Prostate gland (tissue), 2 donors: ENCODE results near the gene SPSB4. TPM values are rescaled to one million over a fixed set of nuclear protein-coding genes. Genes with fewer than 3 reads are reported as not detected.

ENCODE experiments used
- DNase-seq: peaks from one replicate; pipeline ENCODE4 v3.0.0-alpha.2; 2019; ENCODE audit warnings: low spot score
- H3K27ac ChIP-seq, 2 donors: fragments of 200-600 bp; sonication (generic); 2 replicates each; pipeline ENCODE4 v1.5.1; 2017 to 2019
- H3K27me3 ChIP-seq: fragments of 200-600 bp; sonication (generic); replicated peaks from 2 replicates; pipeline ENCODE4 v1.5.1; 2019; ENCODE audit not compliant: insufficient read depth
- H3K36me3 ChIP-seq, 2 donors: fragments of 200-600 bp; sonication (generic); 1 replicate in 1 of 2; 2 replicates in 1 of 2; pipeline versions ENCODE4 v1.5.1 to v1.8.1; 2017 to 2019
- H3K4me1 ChIP-seq: fragments of 200-600 bp; sonication (generic); replicated peaks from 2 replicates; pipeline ENCODE4 v1.5.1; 2019
- H3K4me3 ChIP-seq, 2 donors: fragments of 200-600 bp; sonication (generic); 2 replicates each; pipeline ENCODE4 v1.5.1; 2017 to 2019
- H3K9me3 ChIP-seq: fragments of 200-600 bp; sonication (generic); 2 replicates; pipeline ENCODE4 v1.5.1; 2017
- POLR2A ChIP-seq: fragments of 450-650 bp; IDR thresholded peaks from one replicate; pipeline ENCODE4 v1.6.1; 2016; ENCODE audit warnings: antibody characterized with exemption, mild to moderate bottlenecking
- POLR2AphosphoS5 ChIP-seq: sonication (generic); formaldehyde crosslinking; IDR thresholded peaks from one replicate; pipeline ENCODE4 v1.6.1; 2017; ENCODE audit warnings: antibody characterized with exemption
- WGBS: methylation state at CpG from one replicate; pipeline ENCODE4 v1.1.5; 2018; 5-methylcytosine and 5-hydroxymethylcytosine counted together
- intact Hi-C: fragments of 100-400 bp; cut with DNase I; formaldehyde crosslinking; loops from one replicate; pipeline ENCODE4 v1.14.2; 2022
- total RNA-seq, 2 donors: library from RNA; depleted of rRNA; stranded (reverse); fragments of >200 nt; gene quantifications; one replicate each; pipeline ENCODE4 v1.1.0, GENCODE V29; 2016
- TF ChIP-seq, protein P1 (sequence below), 4 experiments: fragments of 200-600 bp in 2 of 4; fragments of 450-650 bp in 2 of 4; sonication (generic) in 2 of 4; IDR thresholded peaks; 1 replicate in 3 of 4; 2 replicates in 1 of 4; pipeline ENCODE4 v1.5.1; 2016 to 2019; ENCODE audit warnings: antibody characterized with exemption in 4 of 4, mild to moderate bottlenecking in 2 of 4, moderate library complexity in 2 of 4

The SPSB4 gene
- total RNA-seq, 2 donors from 2014 or later, result 1.0 TPM; not detected in 1

DNA sequence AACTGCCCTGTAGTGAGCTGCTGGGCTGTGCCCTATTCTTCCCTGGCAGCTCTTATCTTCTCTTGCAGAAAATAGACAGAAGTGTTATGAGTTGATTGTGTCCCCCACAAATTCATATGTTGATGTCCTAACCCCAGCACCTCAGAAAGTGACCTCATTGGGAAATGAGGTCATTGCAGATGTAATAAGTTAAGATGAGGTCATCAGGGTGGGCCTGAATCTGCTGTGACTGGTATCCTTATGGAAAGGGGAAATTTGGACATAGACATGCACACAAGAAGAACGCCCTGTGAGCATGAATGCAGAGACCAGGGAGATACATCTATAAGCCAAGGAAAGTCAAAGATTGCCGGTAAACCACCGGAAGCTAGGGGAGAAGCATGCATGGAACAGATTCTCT, 49.0 kb downstream of the SPSB4 start:
- TF ChIP-seq, protein P1, sequence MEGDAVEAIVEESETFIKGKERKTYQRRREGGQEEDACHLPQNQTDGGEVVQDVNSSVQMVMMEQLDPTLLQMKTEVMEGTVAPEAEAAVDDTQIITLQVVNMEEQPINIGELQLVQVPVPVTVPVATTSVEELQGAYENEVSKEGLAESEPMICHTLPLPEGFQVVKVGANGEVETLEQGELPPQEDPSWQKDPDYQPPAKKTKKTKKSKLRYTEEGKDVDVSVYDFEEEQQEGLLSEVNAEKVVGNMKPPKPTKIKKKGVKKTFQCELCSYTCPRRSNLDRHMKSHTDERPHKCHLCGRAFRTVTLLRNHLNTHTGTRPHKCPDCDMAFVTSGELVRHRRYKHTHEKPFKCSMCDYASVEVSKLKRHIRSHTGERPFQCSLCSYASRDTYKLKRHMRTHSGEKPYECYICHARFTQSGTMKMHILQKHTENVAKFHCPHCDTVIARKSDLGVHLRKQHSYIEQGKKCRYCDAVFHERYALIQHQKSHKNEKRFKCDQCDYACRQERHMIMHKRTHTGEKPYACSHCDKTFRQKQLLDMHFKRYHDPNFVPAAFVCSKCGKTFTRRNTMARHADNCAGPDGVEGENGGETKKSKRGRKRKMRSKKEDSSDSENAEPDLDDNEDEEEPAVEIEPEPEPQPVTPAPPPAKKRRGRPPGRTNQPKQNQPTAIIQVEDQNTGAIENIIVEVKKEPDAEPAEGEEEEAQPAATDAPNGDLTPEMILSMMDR (IDR thresholded peaks at IDR 0.05), result no peak
- no peak for TF ChIP-seq POLR2AphosphoS5
- no peak for TF ChIP-seq POLR2A
- H3K9me3 ChIP-seq, result no peaks in the 10 kb centered on the region
- no peak overlapping the region for H3K27ac ChIP-seq
- H3K4me1 ChIP-seq, result no peaks in the 10 kb centered on the region
- H3K27me3 ChIP-seq, result no peaks in the 10 kb centered on the region
- intact Hi-C loops, result no loop called here
- H3K36me3 ChIP-seq, result no peaks in the 10 kb centered on the region
- 100% methylated on average over 3 of the region's 3 CpGs for WGBS
- no peak overlapping the region for H3K4me3 ChIP-seq
- DNase-seq, result no peak

DNA sequence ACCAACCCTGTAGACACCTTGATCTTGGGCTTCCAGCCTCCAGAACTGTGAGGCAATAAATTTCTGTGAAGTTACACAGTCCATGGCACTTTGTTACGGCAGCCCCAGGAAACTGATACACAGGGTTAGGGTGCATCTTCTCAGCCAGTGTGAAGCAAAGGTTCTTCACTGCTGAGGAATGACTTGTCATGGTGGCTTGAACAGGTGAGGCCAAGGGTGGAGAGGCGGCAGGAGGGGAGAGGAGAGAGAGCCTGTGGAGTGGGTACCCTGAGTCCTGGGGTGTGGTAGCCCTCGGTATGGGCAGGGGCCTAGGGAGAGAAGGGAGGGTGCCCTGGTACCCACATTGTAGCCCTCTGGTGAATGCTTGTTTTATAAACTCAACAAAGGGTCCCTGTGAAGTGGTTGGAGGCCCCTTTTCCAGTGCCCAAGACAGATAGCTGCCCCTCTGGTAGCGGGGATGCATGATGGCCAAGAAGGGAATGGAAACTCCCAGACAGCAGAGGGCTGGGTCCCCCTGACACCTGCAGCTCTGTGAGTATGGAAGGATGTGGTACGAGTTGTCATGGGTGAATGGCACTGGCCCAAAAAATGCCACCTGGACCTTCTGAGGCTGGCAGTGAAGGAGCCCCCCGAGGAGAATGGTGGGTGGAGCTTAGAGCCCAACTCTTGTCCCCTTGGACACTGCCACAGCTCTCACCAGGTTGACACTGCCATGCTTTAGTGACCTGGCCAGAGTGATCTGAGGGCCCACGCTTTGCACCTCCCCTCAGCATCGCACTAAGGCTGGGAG, 49.6 kb downstream of the SPSB4 start:
- no peaks in the 10 kb centered on the region for H3K4me1 ChIP-seq
- no peak overlapping the region for H3K4me3 ChIP-seq
- no peak for DNase-seq
- H3K27ac ChIP-seq, result no peak overlapping the region
- H3K9me3 ChIP-seq, result no peaks in the 10 kb centered on the region
- intact Hi-C loops, result no loop called here
- TF ChIP-seq POLR2A (no peak), POLR2AphosphoS5 (no peak)
- TF ChIP-seq, protein P1 (IDR thresholded peaks at IDR 0.05), result no peak
- 95% methylated on average over 8 of the region's 8 CpGs for WGBS
- no peaks in the 10 kb centered on the region for H3K36me3 ChIP-seq
- no peaks in the 10 kb centered on the region for H3K27me3 ChIP-seq

DNA sequence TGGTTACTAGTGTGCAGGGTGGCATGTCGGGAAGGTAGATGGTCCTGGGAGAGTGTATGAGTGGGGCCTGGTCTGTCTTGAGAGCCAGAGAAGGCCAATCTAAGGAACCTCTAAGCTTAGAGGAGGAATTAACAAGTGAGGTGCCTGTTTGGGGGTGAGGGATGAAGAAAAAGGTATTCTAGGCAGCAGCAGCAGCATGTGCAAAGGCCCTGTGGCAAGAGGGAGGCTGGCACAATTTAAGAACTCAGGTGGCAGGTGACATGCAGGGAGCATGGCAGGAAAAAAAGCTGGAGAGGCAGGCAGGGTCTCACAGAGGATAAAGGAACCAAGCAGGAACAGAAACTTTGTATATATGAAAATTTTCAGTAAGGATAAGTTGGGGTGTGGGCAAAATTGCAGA, 51.2 kb downstream of the SPSB4 start:
- Histone ChIP-seq H3K9me3 (no peaks in the 10 kb centered on the region), H3K4me3 (no peak overlapping the region), H3K27me3 (no peaks in the 10 kb centered on the region), H3K36me3 (no peaks in the 10 kb centered on the region), H3K27ac (no peak overlapping the region), H3K4me1 (no peaks in the 10 kb centered on the region)
- no peak for DNase-seq
- WGBS, result 96% methylated on average over 1 of the region's 1 CpG
- TF ChIP-seq POLR2AphosphoS5, result no peak
- intact Hi-C loops, result no loop called here

DNA sequence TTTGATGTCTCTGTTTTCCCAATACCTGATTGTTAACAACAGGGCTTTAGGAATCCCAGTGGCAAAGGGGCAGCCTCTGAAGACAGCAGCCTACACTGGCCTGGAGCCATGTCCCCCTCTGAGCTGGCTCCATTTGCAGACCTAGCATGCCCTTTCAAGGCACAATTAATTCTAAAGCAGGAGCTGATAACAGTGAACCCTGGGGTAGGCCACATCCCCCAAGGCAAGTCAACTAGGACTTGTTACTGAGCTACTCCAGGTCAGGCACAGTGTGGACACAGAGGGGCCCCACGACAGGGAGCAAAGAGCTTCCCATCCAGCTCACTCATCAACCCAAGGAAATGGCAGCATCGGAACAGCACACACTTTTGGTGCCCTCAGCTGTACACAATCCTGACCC, 51.9 kb downstream of the SPSB4 start:
- Histone ChIP-seq H3K4me3 (no peak overlapping the region), H3K27me3 (no peaks in the 10 kb centered on the region), H3K36me3 (no peaks in the 10 kb centered on the region), H3K4me1 (no peaks in the 10 kb centered on the region), H3K27ac (no peak overlapping the region), H3K9me3 (no peaks in the 10 kb centered on the region)
- TF ChIP-seq POLR2AphosphoS5 (no peak), POLR2A (no peak)
- TF ChIP-seq, protein P1 (IDR thresholded peaks at IDR 0.05), result no peak
- no peak for DNase-seq
- 81% methylated on average over 2 of the region's 2 CpGs for WGBS
- intact Hi-C loops, result no loop called here

DNA sequence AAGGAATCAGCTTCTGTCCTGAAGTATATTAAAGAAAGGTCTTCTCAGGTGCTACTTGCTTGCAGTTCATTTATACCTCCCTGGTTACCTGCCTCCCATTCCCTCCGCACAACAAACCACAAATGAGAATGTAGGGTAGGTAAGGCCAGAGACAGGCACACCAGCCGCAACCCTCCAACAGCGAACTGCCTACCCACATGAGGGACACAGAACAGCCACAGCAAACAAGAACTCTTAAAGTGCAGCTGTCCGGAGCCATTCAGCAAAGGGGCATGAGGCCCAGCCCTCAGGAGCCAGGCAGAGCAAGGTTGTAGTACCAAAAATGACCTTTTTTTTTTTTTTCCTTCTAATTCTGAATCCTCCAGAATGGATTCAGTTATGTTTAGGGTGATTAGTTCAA, 52.4 kb downstream of the SPSB4 start:
- Histone ChIP-seq H3K36me3 (no peaks in the 10 kb centered on the region), H3K9me3 (no peaks in the 10 kb centered on the region), H3K4me3 (no peak overlapping the region), H3K27ac (no peak overlapping the region), H3K4me1 (no peaks in the 10 kb centered on the region), H3K27me3 (no peaks in the 10 kb centered on the region)
- 100% methylated on average over 4 of the region's 4 CpGs for WGBS
- TF ChIP-seq POLR2AphosphoS5 (no peak), POLR2A (no peak)
- TF ChIP-seq, protein P1 (IDR thresholded peaks at IDR 0.05), result no peak
- DNase-seq, result no peak
- intact Hi-C loops, result no loop called here
